ENCODE results near the gene DLGAP1. TPM values are rescaled to one million over a fixed set of nuclear protein-coding genes. Genes with fewer than 3 reads are reported as not detected.

Gene DLGAP1
- total and polyA plus RNA-seq, 2 of the 8 experiments (the other 6 are each of a cell fraction or from before 2014, with no cell fraction given): 11.8 to 16.9 TPM

- DNase-seq (ENCODE audit: low read depth in 1 of 2, low spot score in 2 of 2) (no peak), FAIRE-seq (no peak)
- no peak overlapping the region for H2BK5ac ChIP-seq (ENCODE audit: low read depth, low read length)
- H4K91ac ChIP-seq (replicated peaks; ENCODE audit: insufficient read length, low read length): no peak overlapping the region
- 0 out of 7 replicates have a peak, but pooled peaks cover 0 to 2% (median 0%) of the 10 kb centered on the region in 4 experiments for H3K4me1 ChIP-seq (replicated peaks in 1 of 4; ENCODE audit: control insufficient read depth in 3 of 4, insufficient read depth in 4 of 4, low read length in 3 of 4)
- H2AK5ac ChIP-seq (ENCODE audit: low read depth, low read length): no peak overlapping the region
- no peak overlapping the region for H3K4ac ChIP-seq (replicated peaks; ENCODE audit: insufficient read length, low read depth, low read length)
- POLR2A ChIA-PET (ENCODE audit: partially characterized antibody): interaction anchor here (1.2 kb wide), 1 partner anchor 36 kb away, joined by 3 read pairs; no protein-coding TSS in a partner anchor
- no peak overlapping the region for H3K18ac ChIP-seq (ENCODE audit: extremely low read depth, low read length)
- H3K36me3 ChIP-seq (ENCODE audit: control insufficient read depth in 2 of 4, insufficient read depth in 4 of 4, low read length in 3 of 4): peaks cover 0 to 2% (median under 1%) of the 10 kb centered on the region in 4 experiments; a peak in 1 of 8 replicates
- H3K56ac ChIP-seq (replicated peaks; ENCODE audit: insufficient read length, low read depth, low read length): no peak overlapping the region
- no peak overlapping the region for H3K4me3 ChIP-seq (ENCODE audit: extremely low read depth in 1 of 4, insufficient read depth in 2 of 4, low read depth in 3 of 4, low read length in 4 of 4)
- no peak overlapping the region for H4K5ac ChIP-seq (ENCODE audit: insufficient read length, low read depth, low read length)
- no peak overlapping the region for H2AFZ ChIP-seq (ENCODE audit: low read length)
- no peak overlapping the region for H3K4me2 ChIP-seq (ENCODE audit: insufficient read depth in 1 of 2, low read depth in 2 of 2, low read length in 2 of 2)
- H3K79me1 ChIP-seq (ENCODE audit: low read depth, low read length): no peaks in the 10 kb centered on the region
- no peaks in the 10 kb centered on the region for H4K20me1 ChIP-seq (replicated peaks in 1 of 2; ENCODE audit: control insufficient read depth in 1 of 2, insufficient read depth in 2 of 2, low read length in 2 of 2)
- no peak overlapping the region for H4K8ac ChIP-seq (ENCODE audit: extremely low read depth, insufficient read depth, low read length)
- 87% methylated on average over 5 of the region's 5 CpGs; no CpG with 5 or more reads in 1 of the 2 experiments for WGBS, 2 experiments (ENCODE audit: extremely low coverage in 1 of 2, insufficient coverage in 1 of 2, insufficient read length in 1 of 2, insufficient replicate concordance in 2 of 2, low coverage in 1 of 2, low lambda C conversion rate in 2 of 2, missing lambda C conversion rate in 1 of 2)
- H3K79me2 ChIP-seq (ENCODE audit: control insufficient read depth in 1 of 2, insufficient read depth in 2 of 2, low read length in 2 of 2): no peaks in the 10 kb centered on the region
- H2BK12ac ChIP-seq (ENCODE audit: low read depth, low read length): no peak overlapping the region
- CTCF ChIA-PET (ENCODE audit: partially characterized antibody): interaction anchor here (0.7 to 1.9 kb wide), 7 partner anchors 13 to 202 kb away, joined by 3 to 7 read pairs (median 4); no protein-coding TSS in a partner anchor
- no peak overlapping the region for H3K23ac ChIP-seq (ENCODE audit: insufficient read length)
- no peak overlapping the region for H2BK120ac ChIP-seq (replicated peaks; ENCODE audit: low read depth, low read length)
- no peak overlapping the region for H3K14ac ChIP-seq (ENCODE audit: insufficient read length)
- H3K27me3 ChIP-seq (replicated peaks in 1 of 4; ENCODE audit: control insufficient read depth in 3 of 4, extremely low read depth in 1 of 4, insufficient read depth in 3 of 4, low read length in 3 of 4): no peaks in the 10 kb centered on the region
- H3K9ac ChIP-seq (replicated peaks in 1 of 4; ENCODE audit: extremely low read depth in 1 of 4, low read depth in 3 of 4, low read length in 3 of 4): no peak overlapping the region
- no peaks in the 10 kb centered on the region for H3K23me2 ChIP-seq (ENCODE audit: low read depth, low read length)
- no peak overlapping the region for H2BK15ac ChIP-seq (ENCODE audit: low read length)
- no peaks in the 10 kb centered on the region for H3K9me3 ChIP-seq (ENCODE audit: insufficient read depth in 2 of 2, low read depth in 1 of 2, low read length in 1 of 2)
- no peak overlapping the region for H2BK20ac ChIP-seq (ENCODE audit: low read length)
- H3K27ac ChIP-seq (ENCODE audit: low read depth, low read length): no peak overlapping the region
- TF ChIP-seq RXRA (IDR thresholded peaks at IDR 0.05; ENCODE audit: insufficient read depth, low read depth, low read length): no peak
- TF ChIP-seq TBP (IDR thresholded peaks at IDR 0.05; ENCODE audit: low read depth, low read length): no peak
- TF ChIP-seq HDAC2 (IDR thresholded peaks at IDR 0.05; ENCODE audit: borderline replicate concordance in 1 of 2, low read depth in 2 of 2, low read length in 2 of 2): no peak
- no peak for TF ChIP-seq TCF12 (IDR thresholded peaks at IDR 0.05; ENCODE audit: low read depth, low read length)
- no peak for TF ChIP-seq BCL11A (IDR thresholded peaks at IDR 0.05; ENCODE audit: low read depth in 2 of 2, low read length in 2 of 2)
- TF ChIP-seq POLR2AphosphoS5 (IDR thresholded peaks at IDR 0.05; ENCODE audit: low read depth, low read length): no peak
- TF ChIP-seq JUND (IDR thresholded peaks at IDR 0.05; ENCODE audit: low read length): no peak
- no peak for TF ChIP-seq BRCA1 (IDR thresholded peaks at IDR 0.05; ENCODE audit: low read depth, low read length)
- TF ChIP-seq TAF1 (IDR thresholded peaks at IDR 0.05; ENCODE audit: low read depth, low read length): no peak
- TF ChIP-seq TEAD4 (IDR thresholded peaks at IDR 0.05; ENCODE audit: low read depth, low read length): no peak
- TF ChIP-seq RBBP5 (IDR thresholded peaks at IDR 0.05; ENCODE audit: borderline replicate concordance, low read depth, low read length): no peak
- no peak for TF ChIP-seq KDM4A (IDR thresholded peaks at IDR 0.05; ENCODE audit: low read depth, low read length, severe bottlenecking)
- no peak for TF ChIP-seq E2F6 (IDR thresholded peaks at IDR 0.05)
Observed at GRCh38 chr18:3973191-3973850, 481.8 kb downstream of the DLGAP1 start.
